Measurements from ENCODE around the gene L3HYPDH.
"Not testable (repeated sequence)": the region's sequence is repeated elsewhere in the genome, so short reads cannot be mapped to it uniquely, and the experiment has no call there.

Gene L3HYPDH

DNA sequence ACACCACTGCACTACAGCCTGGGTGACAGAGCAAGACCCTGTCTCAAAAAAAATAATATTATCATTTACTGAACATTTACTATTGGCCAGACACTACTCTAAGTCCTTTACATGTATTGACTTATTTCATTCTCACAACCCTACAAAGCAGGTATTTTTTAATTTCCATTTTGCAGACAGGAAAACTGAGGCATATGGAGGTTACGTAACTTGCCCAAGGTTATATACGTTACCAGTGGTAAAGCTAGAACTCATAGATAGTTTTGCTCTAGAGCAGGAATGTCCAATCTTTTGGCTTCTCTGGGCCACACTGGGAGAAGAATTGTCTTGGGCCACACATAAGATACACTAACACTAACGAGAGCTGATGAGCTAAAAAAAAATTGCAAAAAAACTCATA lies 5.7 kb downstream of the L3HYPDH start:
- no peak for DNase-seq (ENCODE audit: low read depth, low spot score)

DNA sequence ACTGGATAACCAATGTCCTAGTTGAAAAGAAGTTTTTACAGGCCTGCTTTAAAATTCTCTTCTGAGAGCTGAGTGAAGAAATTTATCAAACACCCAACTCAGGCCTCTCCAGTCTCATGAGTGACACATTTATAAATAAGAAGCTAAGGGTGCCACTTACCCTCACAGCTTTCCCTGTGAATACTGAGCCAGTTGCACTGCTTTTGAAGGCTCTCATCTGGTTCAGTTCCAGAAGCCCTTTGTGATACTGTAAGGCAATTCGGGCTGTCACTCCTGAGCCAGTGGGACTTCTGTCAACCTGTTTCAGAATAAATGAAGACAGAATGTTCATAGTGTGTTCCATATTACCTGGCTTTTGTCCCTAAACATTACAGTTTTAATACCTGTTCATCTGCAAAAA lies 8.5 kb downstream of the L3HYPDH start:
- no peak for DNase-seq (ENCODE audit: low read depth, low spot score)

DNA sequence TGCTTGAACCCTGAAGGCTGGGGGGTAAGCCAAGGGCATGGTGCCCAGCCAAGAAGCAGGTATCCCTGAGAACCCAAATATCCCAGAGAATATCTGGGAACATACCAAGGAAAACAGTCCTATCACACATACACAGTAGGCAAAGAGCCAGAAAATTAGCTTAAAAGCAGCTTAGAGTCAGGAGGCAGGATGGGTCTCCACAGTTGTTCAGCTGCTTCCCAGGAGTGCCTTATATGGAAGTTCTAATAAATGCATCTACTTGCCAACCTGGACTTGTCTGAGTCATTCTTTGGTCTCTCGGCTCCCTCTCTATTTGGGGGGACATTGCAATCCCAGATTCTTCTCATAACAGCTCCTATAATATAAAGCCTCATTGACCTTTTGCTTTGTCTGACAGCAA lies 10.0 kb downstream of the L3HYPDH start:
- no peak for DNase-seq (ENCODE audit: low read depth, low spot score)

DNA sequence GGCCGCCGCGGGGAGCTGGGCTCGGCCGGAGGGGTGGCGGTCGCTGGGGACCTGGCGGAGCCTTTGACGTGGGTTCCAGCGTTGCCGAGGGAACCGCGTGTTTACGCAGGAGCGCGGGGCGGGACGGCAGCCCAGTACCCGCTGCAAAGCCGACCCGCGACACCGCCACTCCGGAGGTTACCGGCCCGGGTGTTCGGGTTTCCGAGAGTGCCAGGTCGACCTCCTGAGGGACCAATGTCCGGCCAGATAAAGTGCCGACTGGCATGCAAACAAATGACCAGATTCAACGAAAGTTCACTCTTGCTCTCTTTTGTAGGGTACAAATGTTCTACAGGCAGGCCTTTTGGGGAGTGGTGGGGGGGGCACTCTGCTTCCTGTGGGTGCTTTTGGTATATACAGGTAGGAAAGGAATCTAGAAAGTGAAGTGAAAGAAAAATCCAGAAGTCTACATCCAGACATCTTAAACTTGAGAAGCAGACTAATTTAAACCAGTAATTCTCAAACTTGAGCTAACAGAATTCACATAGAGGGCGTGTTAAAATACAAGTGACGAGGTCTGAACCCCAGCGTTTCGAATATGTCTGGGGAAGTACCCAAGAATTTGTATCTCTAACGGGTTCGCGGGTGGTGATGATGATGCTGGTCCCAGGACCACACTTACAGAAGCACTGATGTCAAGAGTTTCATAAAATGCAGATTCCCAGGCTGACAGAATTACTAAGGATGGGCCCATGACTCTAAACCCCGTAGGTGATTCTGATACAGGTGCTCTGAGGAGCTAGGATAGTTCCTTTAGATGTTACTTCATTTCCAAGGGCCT lies 18.7 kb downstream of the L3HYPDH start, which contains the start of gene GPR135:
GPR135 (minus strand) TSS at position 65 of the 820 bp plus-strand sequence. CDS start 154 bp downstream, outside the sequence.
- DNase-seq (ENCODE audit: low read depth, low spot score), result no peak

DNA sequence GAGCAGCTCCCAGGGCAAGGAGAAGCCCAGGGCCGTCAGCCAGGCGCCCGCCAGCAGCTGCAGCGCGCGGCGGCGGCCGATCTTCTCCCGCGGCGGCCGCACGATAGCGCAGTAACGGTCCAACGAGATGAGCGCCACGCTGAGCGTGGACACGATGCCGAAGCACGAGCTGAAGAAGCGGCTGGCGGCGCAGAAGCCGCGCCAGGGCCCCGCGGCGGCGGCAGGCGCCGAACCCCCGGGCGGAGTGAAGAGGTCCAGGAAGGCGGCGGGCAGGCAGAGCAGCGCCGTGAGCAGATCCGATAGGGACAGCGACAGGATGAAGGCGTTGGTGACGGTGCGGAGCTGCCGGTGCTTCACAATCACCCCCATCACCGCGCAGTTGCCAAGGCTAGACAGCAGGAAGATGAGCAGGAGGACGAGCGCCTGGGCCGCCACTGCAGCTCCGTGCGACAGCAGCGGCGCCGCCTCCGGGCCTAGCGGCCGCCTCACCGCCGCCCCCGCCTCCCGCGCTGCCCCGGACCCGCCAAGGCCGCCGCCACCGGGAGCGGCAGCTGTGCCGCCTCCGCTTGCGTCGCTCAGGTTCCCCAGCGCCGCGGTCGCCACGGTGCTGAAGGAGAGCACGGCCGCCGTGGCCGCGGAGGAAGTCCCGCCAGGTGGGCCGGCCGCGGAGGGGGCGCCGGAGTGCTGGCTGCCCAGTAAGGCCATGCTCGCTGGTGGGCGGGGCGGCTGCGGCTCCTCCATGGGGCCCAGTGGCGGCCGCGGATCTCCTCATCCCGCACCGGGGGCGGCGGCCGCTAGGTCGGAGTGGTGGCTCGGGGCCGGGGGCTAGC lies 19.5 kb downstream of the L3HYPDH start:
- peak; percentile 14 for DNase-seq (ENCODE audit: low read depth, low spot score)

DNA sequence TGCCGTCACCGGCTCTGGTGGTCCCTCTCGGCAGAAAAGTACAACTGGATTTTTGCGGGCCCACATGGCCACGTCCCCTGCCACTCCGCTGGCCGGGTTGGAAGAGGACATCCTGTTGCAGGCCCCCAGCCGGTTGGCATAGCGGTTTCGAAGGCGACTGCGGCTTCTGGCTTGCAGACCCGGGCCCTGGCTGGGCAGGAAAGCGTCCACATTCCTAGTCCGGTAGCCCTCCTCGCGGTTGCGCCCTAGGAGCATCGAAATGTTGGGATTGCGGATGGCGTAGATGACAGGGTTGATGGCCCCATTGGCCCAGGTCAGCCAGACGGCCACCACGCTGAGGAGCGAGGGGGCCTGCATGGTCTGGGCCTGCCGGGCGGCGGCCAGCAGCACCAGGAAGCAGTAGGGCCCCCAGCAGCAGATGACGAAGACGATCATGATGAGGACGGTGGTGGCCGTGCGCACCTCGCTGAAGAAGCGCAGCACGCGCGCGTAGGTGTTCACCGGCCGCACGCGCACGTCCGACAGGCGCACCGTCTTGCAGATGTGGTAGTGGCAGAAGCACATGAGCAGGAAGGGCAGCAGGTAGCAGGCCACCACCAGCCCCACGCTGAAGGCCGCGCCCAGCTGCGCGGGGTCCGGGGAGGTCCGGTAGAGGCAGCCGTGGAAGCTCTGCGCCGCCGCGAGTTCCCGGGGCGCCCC lies 20.3 kb downstream of the L3HYPDH start:
- DNase-seq (ENCODE audit: low read depth, low spot score), result no peak

DNA sequence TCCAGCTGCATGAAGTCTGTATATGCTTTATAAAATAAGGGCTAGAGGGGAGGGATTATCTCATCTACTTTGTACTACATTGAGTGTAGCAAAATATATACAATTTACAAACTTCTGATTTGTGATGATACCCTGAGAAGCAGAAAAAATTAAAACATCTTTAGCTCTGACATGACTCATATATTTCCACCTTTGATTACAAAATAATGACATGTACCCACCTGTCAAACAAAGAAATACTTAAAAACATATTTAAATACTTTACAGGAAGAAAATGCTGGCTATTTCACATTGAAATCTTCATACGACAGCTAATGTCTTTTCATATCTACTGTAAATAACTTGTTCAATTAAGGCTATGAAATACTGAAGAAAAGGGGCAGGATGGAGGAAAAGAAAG lies 22.3 kb downstream of the L3HYPDH start:
- DNase-seq (ENCODE audit: low read depth, low spot score), result no peak

DNA sequence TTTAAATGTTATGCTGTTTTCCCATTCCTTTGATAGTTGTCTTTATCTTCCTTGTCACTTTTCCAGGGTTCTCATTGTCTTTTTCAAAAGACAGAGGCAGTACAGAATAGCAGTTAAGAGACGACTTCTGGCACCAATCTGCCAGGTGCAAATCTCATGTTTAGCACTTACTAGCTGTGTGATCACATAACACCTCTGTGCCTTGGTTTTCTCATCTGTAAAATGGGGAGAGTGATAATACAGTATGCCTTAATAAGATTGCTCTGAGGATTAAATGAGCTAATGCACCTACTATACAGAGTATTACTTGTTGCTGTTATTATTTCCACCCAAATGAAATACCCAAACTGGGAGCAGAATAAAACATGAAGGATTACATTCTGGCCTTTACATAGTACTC lies 23.8 kb downstream of the L3HYPDH start:
- DNase-seq (ENCODE audit: low read depth, low spot score), result no peak

DNA sequence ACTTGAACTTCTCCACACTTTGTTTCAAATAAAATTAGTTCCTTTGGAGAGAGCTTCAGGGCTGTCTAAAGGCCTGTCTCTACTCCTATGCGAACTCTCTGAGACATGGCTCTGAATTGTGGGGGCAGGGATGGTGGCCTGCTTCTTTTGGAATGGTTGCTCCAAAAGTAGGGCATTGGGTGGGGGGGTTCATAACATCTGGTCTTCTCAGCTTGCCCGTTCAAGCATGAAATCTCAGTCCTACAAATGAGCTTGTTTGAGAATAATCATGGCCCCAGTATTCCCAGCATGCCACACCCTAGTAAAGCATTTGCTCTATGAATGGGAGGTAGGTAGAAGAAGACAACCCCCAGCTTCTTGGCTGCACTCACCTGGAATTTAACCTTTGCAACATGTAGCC lies 25.7 kb downstream of the L3HYPDH start:
- DNase-seq (ENCODE audit: low read depth, low spot score), result no peak

DNA sequence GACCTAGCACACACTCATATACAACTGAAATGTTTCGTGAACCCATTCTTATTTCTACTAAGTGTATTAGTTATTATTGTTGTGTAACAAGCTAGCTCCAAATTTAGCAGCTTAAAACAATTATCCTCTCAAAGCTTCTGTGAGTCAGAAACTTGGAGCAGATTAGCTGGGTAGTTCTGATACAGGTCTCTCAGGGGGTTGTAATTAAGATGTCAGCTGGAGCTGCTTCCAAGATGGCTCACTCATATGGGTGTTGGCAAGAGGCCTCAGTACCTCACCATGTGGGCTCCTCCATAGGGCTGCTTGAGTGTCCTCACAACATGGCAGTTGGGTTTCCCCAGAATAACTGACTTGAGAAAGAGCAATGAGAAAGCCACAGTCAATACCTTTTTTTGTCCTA lies 28.8 kb downstream of the L3HYPDH start:
- DNase-seq (ENCODE audit: low read depth, low spot score), result no peak

DNA sequence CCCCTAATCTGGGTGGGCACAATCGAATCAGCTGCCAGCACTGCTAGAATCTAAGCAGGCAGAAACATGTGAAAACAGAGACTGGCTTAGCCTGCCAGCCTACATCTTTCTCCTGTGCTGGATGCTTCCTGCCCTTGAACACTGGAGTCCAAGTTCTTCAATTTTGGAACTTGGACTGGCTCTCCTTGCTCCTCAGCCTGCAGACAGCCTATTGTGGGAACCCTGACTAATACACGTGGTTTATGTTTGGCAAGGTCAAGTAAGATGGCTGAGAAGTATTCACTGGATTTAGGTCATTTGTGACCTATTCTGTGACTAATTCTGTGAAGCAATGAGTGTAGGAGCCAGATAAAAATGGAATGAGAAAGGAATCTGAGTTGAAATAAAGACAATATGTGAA lies 30.1 kb downstream of the L3HYPDH start:
- DNase-seq (ENCODE audit: low read depth, low spot score), result no peak

DNA sequence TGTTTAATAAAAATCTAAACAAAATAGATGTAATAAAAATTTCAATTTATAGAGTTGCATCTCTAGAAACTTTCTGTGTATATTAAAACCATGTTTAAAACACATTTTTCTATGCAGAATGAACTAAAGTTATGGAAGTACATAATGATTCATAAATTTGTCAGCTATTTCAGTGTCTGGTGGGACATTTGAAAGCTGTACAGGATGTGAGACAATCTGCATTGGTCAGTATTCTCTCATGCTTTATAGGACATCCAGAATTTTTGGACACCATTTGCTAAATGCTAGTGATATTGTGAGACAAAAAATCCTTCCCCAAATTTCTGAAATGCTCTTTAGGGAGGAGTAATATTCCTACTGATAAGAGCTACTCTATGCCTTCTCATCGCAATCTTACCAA lies 32.4 kb downstream of the L3HYPDH start:
- DNase-seq (ENCODE audit: low read depth, low spot score), result no peak

DNA sequence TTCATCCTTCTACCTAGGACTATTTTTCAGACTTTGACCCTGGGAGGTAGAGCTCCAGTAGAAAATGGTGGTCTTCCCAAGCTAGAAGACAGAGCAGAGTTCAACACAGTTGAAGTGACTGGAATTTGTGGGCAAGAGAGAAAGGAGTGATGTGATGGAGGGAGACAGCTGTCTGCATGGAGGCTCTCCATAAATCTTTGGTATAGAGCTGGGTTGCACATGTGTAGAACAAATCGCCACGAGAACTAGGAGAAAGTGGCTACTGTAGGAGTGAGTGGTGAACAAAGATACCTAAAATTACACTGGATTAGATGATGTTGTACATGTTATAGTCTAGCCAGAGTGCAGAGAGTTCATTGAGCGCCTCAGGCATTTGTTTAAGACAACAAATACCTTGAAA lies 33.5 kb downstream of the L3HYPDH start:
- DNase-seq (ENCODE audit: low read depth, low spot score), result no peak

DNA sequence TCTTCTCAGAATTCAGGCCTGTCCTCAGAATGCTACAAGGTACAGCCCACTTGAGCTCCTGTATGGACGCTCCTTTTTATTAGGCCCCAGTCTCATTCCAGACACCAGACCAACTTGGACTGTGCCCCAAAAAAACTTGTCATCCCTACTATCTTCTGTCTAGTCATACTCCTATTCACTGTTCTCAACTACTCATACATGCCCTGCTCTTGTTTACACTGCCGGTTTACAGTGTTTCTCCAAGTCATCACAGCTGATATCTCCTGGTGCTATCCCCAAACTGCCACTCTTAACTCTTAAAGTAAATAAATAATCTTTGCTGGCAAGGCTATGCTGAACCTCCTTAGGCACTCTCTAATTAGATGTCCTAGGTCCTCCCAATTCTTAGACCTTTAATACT lies 35.5 kb downstream of the L3HYPDH start:
- not testable (repeated sequence) for DNase-seq (ENCODE audit: low read depth, low spot score)

DNA sequence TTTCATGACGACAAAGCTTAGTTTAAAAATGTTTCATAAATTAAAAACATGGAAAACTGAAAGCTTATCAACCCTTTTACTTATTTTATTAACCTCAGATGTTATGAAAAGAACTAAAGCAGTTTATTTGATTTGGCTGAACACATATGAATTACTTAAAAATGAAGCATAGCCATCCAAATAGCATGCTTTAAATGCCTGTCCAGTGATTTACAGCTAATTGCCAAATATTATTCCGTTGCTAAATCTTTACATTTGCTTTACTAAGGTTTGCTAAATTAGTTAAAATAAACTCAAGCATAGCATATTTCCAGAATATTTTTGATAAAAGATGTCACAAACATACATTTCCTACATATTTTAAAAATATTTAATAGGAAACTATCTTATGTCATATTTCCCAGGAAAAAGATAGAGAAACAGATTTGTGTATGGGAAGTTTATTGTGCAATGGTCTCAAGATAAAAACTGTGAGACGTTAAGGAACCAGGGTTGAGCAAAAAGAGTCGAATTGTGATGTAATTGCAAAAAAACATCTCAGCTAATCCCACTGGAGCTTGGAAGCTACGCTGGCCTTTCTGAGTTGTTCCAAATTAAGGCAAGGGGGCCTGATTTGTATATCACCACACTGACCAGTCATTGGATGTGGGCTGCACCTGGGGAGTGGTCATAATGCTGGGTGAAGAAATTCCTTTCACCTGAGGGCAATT lies 44.8 kb downstream of the L3HYPDH start:
- no peak for DNase-seq (ENCODE audit: low read depth, low spot score)

DNA sequence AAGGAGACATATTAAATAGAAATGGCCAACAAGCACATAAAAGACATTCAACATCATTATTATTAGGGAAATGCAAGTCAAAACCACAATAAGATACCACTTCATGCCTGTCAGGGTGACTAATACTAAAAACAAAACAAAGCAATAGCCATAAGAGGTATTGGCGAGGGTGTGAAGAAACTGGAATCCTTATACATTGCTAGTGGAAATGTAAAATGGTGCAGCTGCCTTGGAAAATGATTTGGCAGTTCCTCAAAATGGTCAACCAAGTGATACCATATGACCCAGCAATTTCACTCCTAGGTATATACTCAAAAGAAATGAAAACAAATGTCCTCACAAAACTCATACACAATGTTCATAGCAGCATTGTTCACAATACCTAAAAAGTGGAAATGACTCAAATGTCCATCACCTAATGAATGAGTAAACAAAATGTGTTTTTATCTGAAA lies 46.0 kb downstream of the L3HYPDH start:
- DNase-seq (ENCODE audit: low read depth, low spot score), result no peak

DNA sequence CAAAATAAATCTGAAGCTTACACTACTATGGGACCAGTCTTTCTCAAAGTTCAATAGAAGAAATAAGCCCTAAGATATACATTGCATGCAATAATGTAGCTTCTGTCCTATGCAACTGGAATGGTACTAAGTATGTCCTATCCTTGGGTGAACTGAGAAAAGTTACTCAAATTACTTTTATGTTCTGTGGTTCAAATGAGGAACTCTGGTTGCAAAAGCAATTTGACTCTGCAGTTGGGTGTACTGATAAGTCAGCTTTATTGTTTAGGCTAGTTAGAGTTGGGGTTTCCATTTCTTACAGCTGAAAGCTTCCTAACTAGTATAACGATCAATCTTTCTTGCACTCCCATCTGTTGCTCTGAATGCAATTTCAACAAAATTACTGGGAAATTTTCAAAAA lies 48.2 kb downstream of the L3HYPDH start:
- DNase-seq (ENCODE audit: low read depth, low spot score), result no peak

DNA sequence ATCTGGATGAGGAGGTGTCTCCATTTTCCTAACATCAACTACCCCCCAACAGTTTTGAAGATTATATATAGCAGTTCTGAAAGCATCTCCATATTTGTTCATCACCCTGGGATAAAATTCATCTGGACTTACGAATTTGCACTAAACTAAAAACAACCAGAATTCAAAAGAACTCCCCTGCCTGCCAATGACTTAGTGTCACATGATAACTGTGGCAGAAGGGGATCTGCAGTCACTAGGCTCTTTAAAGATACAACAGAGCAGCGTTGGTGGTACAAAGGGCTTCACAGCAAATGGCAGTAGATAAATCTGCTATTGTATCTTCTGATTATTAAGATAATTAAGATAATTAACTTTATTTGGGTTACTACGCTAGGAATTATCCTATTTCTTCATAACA lies 49.1 kb downstream of the L3HYPDH start:
- DNase-seq (ENCODE audit: low read depth, low spot score), result no peak

DNA sequence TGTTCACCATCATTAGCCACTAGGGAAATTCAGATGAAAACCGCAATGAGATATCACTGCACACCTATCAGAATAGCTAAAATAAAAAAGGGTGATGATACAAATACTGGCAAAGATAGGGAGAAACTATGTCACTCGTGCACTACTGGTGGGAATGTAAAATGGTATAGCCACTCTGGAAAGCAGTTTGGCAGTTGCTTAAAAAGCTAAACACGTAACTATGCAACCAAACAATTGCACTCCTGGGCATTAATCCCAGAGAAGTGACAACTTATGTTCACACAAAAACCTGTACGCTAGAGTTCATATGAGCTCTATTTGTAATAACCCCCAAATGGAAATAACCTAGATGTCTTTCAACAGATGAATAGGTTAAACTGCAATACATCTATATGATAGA lies 54.4 kb downstream of the L3HYPDH start:
- DNase-seq (ENCODE audit: low read depth, low spot score), result no peak

DNA sequence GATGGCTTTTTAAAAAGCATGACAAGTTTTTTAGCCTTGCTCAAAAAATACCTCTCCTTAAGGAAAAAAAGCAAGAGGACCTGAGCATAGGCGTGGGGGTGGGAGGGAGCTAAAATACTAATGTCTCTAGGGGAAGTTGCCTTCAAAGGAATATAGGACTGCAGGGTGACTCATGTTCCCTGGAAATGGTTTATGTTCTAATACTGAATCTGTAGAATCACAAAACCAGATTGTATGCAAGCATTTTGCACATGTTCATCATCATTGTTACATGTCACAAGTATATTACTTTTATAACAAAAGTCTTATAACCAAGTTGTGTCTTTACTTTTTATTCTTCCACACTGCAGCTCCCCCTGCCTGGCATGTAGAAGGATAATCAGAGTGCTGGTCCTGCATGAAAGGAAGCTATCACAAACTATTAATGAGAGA lies 55.6 kb downstream of the L3HYPDH start:
- no peak for DNase-seq (ENCODE audit: low read depth, low spot score)

All from activated naive CD8-positive, alpha-beta T cell treated with anti-CD3 and anti-CD28 coated beads, Interleukin-2, amount 50 U/mL, for 16 hours (primary cell).